H9 (cell line): ENCODE measurements around the gene NEUROD2. TPM values are rescaled to one million over a fixed set of nuclear protein-coding genes. Genes with fewer than 3 reads are reported as not detected.

Experiments
- DNase-seq: peaks from one replicate; pipeline ENCODE4 v3.0.0-alpha.2; 2017
- H2AFZ ChIP-seq: one replicate; pipeline ENCODE4 v1.6.1; 2013; ENCODE audit warnings: mild to moderate bottlenecking, low read length, control low read depth, moderate library complexity
- H2AK5ac ChIP-seq: 2 replicates; pipeline ENCODE4 v1.6.1; 2013; ENCODE audit warnings: low read length, control low read depth, mixed read lengths; ENCODE audit not compliant: insufficient read length
- H2BK120ac ChIP-seq: one replicate; pipeline ENCODE4 v1.6.1; 2013; ENCODE audit warnings: low read depth, mild to moderate bottlenecking, low read length, control low read depth, inconsistent platforms; ENCODE audit not compliant: poor library complexity, severe bottlenecking
- H2BK12ac ChIP-seq: 2 replicates; pipeline ENCODE4 v1.6.1; 2013; ENCODE audit warnings: low read length, control low read depth, mixed read lengths, low read depth; ENCODE audit not compliant: insufficient read length
- H2BK15ac ChIP-seq: 2 replicates; pipeline ENCODE4 v1.6.1; 2013; ENCODE audit warnings: low read depth, low read length, control low read depth
- H2BK20ac ChIP-seq: one replicate; pipeline ENCODE4 v1.6.1; 2013; ENCODE audit warnings: low read depth, mild to moderate bottlenecking, low read length, control low read depth, inconsistent platforms; ENCODE audit not compliant: poor library complexity, severe bottlenecking
- H2BK5ac ChIP-seq: 2 replicates; pipeline ENCODE4 v1.6.1; 2013; ENCODE audit warnings: low read length, control low read depth, mixed read lengths; ENCODE audit not compliant: insufficient read length
- H3K14ac ChIP-seq: 2 replicates; pipeline ENCODE4 v1.6.1; 2013; ENCODE audit warnings: low read length, control low read depth; ENCODE audit not compliant: insufficient read depth
- H3K18ac ChIP-seq: 2 replicates; pipeline ENCODE4 v1.6.1; 2013; ENCODE audit warnings: low read depth, mild to moderate bottlenecking, mixed read lengths, low read length, control low read depth; ENCODE audit not compliant: insufficient read length
- H3K23ac ChIP-seq: 2 replicates; pipeline ENCODE4 v1.6.1; 2013; ENCODE audit warnings: low read length, control low read depth, mixed read lengths, low read depth; ENCODE audit not compliant: insufficient read length
- H3K23me2 ChIP-seq: 2 replicates; pipeline ENCODE4 v1.6.1; 2013; ENCODE audit warnings: low read depth, mild to moderate bottlenecking, mixed read lengths, low read length, control low read depth; ENCODE audit not compliant: insufficient read length, poor library complexity, severe bottlenecking
- H3K27ac ChIP-seq: 2 replicates; pipeline ENCODE4 v1.5.1; 2013; ENCODE audit warnings: low read length, control low read depth, mixed read lengths, low read depth; ENCODE audit not compliant: insufficient read length
- H3K27me3 ChIP-seq: 2 replicates; pipeline ENCODE4 v1.6.1; 2013; ENCODE audit warnings: low read length, control low read depth, inconsistent platforms; ENCODE audit not compliant: insufficient read depth
- H3K4ac ChIP-seq: 2 replicates; pipeline ENCODE4 v1.6.1; 2013; ENCODE audit warnings: low read depth, mild to moderate bottlenecking, control low read depth, inconsistent platforms, low read length, moderate library complexity
- H3K4me1 ChIP-seq: 2 replicates; pipeline ENCODE4 v1.6.1; 2013; ENCODE audit warnings: low read length, control low read depth, inconsistent platforms; ENCODE audit not compliant: insufficient read depth
- H3K4me2 ChIP-seq: 2 replicates; pipeline ENCODE4 v1.6.1; 2013; ENCODE audit warnings: low read length, control low read depth, mixed read lengths; ENCODE audit not compliant: insufficient read length, insufficient read depth
- H3K56ac ChIP-seq: 2 replicates; pipeline ENCODE4 v1.6.1; 2013; ENCODE audit warnings: low read depth, mild to moderate bottlenecking, mixed read lengths, low read length, control low read depth; ENCODE audit not compliant: insufficient read length
- H3K79me1 ChIP-seq: 2 replicates; pipeline ENCODE4 v1.6.1; 2013; ENCODE audit warnings: low read depth, mild to moderate bottlenecking, moderate library complexity, low read length, control low read depth, inconsistent platforms; ENCODE audit not compliant: insufficient read depth, poor library complexity, severe bottlenecking
- H3K79me2 ChIP-seq: 2 replicates; pipeline ENCODE4 v1.6.1; 2013; ENCODE audit warnings: low read length, control low read depth, inconsistent platforms; ENCODE audit not compliant: insufficient read depth
- H3K9ac ChIP-seq: 2 replicates; pipeline ENCODE4 v1.6.1; 2013; ENCODE audit warnings: low read length, control low read depth, mixed read lengths; ENCODE audit not compliant: insufficient read length; ENCODE audit errors: extremely low read depth
- H3K9me3 ChIP-seq: one replicate; pipeline ENCODE4 v1.6.1; 2013; ENCODE audit warnings: low read depth, low read length, inconsistent platforms; ENCODE audit not compliant: control insufficient read depth
- H3T11ph ChIP-seq: one replicate; pipeline ENCODE4 v1.6.1; 2013; ENCODE audit warnings: mild to moderate bottlenecking, low read length, control low read depth, inconsistent platforms
- H4K20me1 ChIP-seq: one replicate; pipeline ENCODE4 v1.6.1; 2013; ENCODE audit not compliant: control insufficient read depth, insufficient read length, insufficient read depth
- H4K5ac ChIP-seq: 2 replicates; pipeline ENCODE4 v1.6.1; 2013; ENCODE audit warnings: low read depth, mild to moderate bottlenecking, mixed read lengths, low read length, control low read depth; ENCODE audit not compliant: insufficient read length
- H4K8ac ChIP-seq: replicated peaks from 2 replicates; pipeline ENCODE4 v1.6.1; 2013; ENCODE audit warnings: low read length, control low read depth, mixed read lengths, low read depth; ENCODE audit not compliant: insufficient read length
- H4K91ac ChIP-seq: 2 replicates; pipeline ENCODE4 v1.6.1; 2013; ENCODE audit warnings: low read depth, mild to moderate bottlenecking, moderate library complexity, mixed read lengths, low read length, control low read depth; ENCODE audit not compliant: insufficient read length
- H3K27ac Mint-ChIP-seq, 3 experiments: 2 replicates in 2 of 3; 3 replicates in 1 of 3; pipeline ENCODE4 v1.8.0; 2020 to 2021; ENCODE audit warnings: mixed read lengths in 3 of 3, mild to moderate bottlenecking in 1 of 3, moderate library complexity in 1 of 3
- H3K27me3 Mint-ChIP-seq: 2 replicates; pipeline ENCODE4 v1.8.0; 2021; ENCODE audit warnings: low read depth, mild to moderate bottlenecking, moderate library complexity, mixed read lengths
- H3K36me3 Mint-ChIP-seq, 3 experiments: 2 replicates in 2 of 3; 3 replicates in 1 of 3; pipeline ENCODE4 v1.8.0; 2020 to 2021; ENCODE audit warnings: low read depth in 3 of 3, mixed read lengths in 3 of 3; ENCODE audit not compliant: insufficient read depth in 1 of 3
- H3K4me1 Mint-ChIP-seq, 2 experiments: 2 replicates each; pipeline ENCODE4 v1.8.0; 2020; ENCODE audit warnings: mixed read lengths in 2 of 2
- H3K4me3 Mint-ChIP-seq, 2 experiments: 2 replicates in 1 of 2; 3 replicates in 1 of 2; pipeline ENCODE4 v1.8.0; 2020 to 2021; ENCODE audit warnings: mild to moderate bottlenecking in 2 of 2, mixed read lengths in 2 of 2, moderate library complexity in 1 of 2
- H3K9me3 Mint-ChIP-seq, 2 experiments: 2 replicates in 1 of 2; 3 replicates in 1 of 2; pipeline ENCODE4 v1.8.0; 2020; ENCODE audit warnings: mild to moderate bottlenecking in 2 of 2, mixed read lengths in 2 of 2, moderate library complexity in 1 of 2
- WGBS: extraction: QIAGEN DNeasy Blood & Tissue Kit; methylation state at CpG from one replicate; pipeline ENCODE4 v1.1.7; 2013; ENCODE audit warnings: missing lambda C conversion rate, low lambda C conversion rate, mixed read lengths; ENCODE audit not compliant: insufficient read length; ENCODE audit errors: extremely low coverage; 5-methylcytosine and 5-hydroxymethylcytosine counted together
- total RNA-seq: library from RNA; stranded (reverse); gene quantifications from 2 replicates; pipeline ENCODE4 v1.2.1, GENCODE V29; 2021
- TF ChIP-seq, protein P1 (sequence below): fragments of 200-600 bp; sonication (generic); conservative IDR thresholded peaks from 3 replicates; pipeline ENCODE4 v1.8.0; 2021; ENCODE audit warnings: antibody characterized with exemption, mild to moderate bottlenecking

Gene NEUROD2
- total RNA-seq, 1 experiment from 2014 or later = not detected

DNA sequence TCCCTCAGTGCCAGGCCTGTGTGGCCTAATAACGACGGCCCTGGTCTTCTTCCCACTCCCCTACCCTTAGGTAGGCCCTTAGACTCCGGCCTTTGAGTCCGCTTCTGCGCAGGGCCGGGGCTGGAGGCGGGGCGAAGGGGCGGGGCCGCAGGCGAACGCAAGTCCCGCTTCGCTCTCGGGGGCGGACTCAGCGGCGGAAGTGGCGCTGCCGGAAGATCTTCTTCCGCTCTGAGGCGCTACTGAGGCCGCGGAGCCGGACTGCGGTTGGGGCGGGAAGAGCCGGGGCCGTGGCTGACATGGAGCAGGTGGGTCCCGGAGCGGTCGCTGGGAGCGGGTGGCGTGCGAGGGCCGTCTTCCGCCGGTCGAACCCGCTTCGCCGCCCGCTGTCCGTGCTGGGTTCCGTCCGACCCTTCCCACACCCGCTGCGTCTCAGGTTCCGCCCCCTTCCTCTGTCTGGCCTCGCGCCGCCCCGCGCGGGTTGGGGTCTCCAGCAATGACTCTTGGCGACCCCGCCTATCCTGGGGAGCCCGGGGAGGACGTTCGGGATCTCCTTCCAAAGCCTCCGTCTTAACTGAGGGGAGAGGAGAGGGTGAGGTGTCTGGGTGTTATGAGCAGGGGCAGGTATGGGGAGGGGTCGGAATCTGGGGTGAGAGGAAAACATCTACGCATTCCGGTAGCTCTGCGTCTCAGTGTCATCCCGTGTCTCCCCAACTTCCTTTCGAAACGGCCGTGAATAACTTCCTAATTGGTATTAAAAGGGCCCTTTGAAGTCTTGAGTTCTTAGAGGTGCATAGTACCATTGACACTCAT lies 29.4 kb upstream of the NEUROD2 start, which contains the start of gene STARD3:
Gene STARD3 (plus strand): TSS at position 218 of the 810 bp plus-strand sequence. CDS start 16,388 bp downstream, outside the sequence.
- H3K27me3 Mint-ChIP-seq = no peaks in the 10 kb centered on the region
- H3K18ac ChIP-seq = peak within 1 kb of the TSS; percentile 47
- no peak within 1 kb of the TSS for H4K91ac ChIP-seq
- H3T11ph ChIP-seq = no peak within 1 kb of the TSS
- H3K27ac ChIP-seq = no peak within 1 kb of the TSS
- no peaks in the 10 kb centered on the region for H4K20me1 ChIP-seq
- peak within 1 kb of the TSS; percentile 99 for H3K4me2 ChIP-seq
- peaks cover 0 to 3% (median 0%) of the 10 kb centered on the region in 3 experiments; a peak in 3 of 7 replicates for H3K36me3 Mint-ChIP-seq
- H3K23ac ChIP-seq = no peak within 1 kb of the TSS
- no peaks in the 10 kb centered on the region; the same call in 1 of the 2 replicates for H3K79me2 ChIP-seq
- DNase-seq = peak; percentile 97
- H3K4me3 Mint-ChIP-seq = peak within 1 kb of the TSS; percentile 91 to 96
- H3K23me2 ChIP-seq = peaks cover 8% of the 10 kb centered on the region
- no peak within 1 kb of the TSS; the same call in 1 of the 2 replicates for H2BK15ac ChIP-seq
- no peaks in the 10 kb centered on the region for H3K79me1 ChIP-seq
- H2AFZ ChIP-seq = no peak within 1 kb of the TSS
- peaks cover 61 to 62% of the 10 kb centered on the region in 2 experiments for H3K4me1 Mint-ChIP-seq
- H3K27ac Mint-ChIP-seq = peak within 1 kb of the TSS; percentile 42 to 91 (median 75); a peak in 5 of 7 replicates
- no peak within 1 kb of the TSS for H2BK20ac ChIP-seq
- H3K9me3 ChIP-seq = no peaks in the 10 kb centered on the region
- peak within 1 kb of the TSS; percentile 74 for H3K14ac ChIP-seq
- no peak within 1 kb of the TSS for H4K8ac ChIP-seq
- TF ChIP-seq, protein P1, sequence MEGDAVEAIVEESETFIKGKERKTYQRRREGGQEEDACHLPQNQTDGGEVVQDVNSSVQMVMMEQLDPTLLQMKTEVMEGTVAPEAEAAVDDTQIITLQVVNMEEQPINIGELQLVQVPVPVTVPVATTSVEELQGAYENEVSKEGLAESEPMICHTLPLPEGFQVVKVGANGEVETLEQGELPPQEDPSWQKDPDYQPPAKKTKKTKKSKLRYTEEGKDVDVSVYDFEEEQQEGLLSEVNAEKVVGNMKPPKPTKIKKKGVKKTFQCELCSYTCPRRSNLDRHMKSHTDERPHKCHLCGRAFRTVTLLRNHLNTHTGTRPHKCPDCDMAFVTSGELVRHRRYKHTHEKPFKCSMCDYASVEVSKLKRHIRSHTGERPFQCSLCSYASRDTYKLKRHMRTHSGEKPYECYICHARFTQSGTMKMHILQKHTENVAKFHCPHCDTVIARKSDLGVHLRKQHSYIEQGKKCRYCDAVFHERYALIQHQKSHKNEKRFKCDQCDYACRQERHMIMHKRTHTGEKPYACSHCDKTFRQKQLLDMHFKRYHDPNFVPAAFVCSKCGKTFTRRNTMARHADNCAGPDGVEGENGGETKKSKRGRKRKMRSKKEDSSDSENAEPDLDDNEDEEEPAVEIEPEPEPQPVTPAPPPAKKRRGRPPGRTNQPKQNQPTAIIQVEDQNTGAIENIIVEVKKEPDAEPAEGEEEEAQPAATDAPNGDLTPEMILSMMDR = peak; percentile 26; the same call in 1 of the 3 replicates
- no peak within 1 kb of the TSS for H3K4ac ChIP-seq
- no peaks in the 10 kb centered on the region for H3K9me3 Mint-ChIP-seq
- peaks cover 12% of the 10 kb centered on the region; the same call in 1 of the 2 replicates for H3K4me1 ChIP-seq
- H2AK5ac ChIP-seq = no peak within 1 kb of the TSS
- no peaks in the 10 kb centered on the region for H3K27me3 ChIP-seq
- no CpG with 5 or more reads among the region's 69 CpGs for WGBS
- H2BK120ac ChIP-seq = no peak within 1 kb of the TSS
- H4K5ac ChIP-seq = no peak within 1 kb of the TSS
- no peak within 1 kb of the TSS for H2BK5ac ChIP-seq
- H3K56ac ChIP-seq = no peak within 1 kb of the TSS
- H3K9ac ChIP-seq = peak within 1 kb of the TSS; percentile 57
- no peak within 1 kb of the TSS for H2BK12ac ChIP-seq
